Stromal cell of bone marrow (primary cell): ENCODE measurements around the gene SLC25A33.

Experiments
- DNase-seq: peaks from one replicate; pipeline ENCODE4 v3.0.0-alpha.2; 2012; ENCODE audit warnings: low read depth

SLC25A33 gene

DNA sequence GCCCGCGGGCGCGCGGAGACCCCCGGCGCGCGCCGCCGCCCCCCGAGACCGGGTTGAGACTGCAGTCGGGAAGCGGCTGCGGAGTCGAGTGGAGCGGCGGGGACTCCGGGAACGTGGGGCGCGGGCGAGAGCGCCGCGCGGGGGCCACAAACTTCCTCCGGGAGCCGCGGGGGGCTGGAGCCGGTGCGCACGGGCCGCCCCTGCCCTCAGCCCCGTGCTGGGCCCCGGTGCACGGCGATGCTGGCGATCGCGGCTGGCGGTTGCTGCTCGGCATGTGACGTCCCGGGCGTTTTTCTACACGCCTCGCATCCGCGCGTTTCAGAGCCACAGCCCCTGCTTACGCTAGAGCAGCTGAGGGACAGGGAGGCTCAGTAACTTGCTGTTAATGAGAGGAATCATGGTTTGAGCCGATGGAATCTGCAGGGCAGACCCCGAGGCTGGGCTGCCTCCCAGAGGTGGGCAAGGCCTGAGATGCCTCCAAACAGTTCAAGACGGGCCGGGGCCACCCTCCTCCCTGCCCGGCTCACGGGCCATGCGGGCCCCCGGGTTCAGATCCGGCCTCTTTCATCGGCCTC, 50.0 kb downstream of the SLC25A33 start:
- DNase-seq: no peak

DNA sequence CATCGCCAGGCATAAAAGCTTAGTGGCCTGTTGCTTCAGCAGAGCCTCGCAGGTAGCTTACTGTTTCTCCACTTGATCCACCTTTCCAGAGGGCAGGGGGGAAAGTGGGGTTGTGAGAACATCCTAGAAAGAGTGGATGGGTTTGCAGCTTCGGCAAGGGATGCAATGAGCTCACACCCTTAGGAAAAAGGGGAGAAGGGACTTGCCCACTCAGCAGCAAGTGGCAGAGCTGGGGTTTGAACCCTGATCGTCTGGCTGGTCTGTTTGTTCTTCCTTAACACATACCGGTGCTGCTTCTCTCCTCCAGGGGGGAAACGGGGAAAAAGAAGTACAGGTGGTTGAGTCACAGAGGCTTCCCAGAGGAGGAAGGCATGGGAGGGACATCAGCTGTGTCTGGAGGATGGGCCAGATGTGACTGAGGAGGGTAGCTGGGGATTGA, 50.5 kb downstream of the SLC25A33 start:
- no peak for DNase-seq

DNA sequence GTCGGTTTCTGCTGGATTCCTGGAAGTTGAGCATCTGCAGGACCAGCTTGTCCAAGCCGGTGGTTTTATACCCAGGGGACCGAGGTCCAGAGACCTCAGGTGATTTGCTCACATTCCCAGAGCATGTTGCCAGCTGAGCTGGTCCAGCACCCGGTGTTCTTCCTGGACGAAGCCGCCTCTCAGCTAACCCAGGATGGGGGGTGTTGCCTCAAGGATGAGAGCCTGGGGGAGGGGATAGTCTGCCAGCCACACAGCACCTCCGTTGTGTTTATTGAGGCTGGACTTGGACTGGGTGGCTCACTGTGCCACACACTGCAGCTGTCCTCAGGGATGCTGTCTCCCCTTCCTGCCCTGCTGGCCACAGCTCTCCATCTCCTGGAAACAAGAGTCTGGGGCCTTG, 50.9 kb downstream of the SLC25A33 start:
- no peak for DNase-seq

DNA sequence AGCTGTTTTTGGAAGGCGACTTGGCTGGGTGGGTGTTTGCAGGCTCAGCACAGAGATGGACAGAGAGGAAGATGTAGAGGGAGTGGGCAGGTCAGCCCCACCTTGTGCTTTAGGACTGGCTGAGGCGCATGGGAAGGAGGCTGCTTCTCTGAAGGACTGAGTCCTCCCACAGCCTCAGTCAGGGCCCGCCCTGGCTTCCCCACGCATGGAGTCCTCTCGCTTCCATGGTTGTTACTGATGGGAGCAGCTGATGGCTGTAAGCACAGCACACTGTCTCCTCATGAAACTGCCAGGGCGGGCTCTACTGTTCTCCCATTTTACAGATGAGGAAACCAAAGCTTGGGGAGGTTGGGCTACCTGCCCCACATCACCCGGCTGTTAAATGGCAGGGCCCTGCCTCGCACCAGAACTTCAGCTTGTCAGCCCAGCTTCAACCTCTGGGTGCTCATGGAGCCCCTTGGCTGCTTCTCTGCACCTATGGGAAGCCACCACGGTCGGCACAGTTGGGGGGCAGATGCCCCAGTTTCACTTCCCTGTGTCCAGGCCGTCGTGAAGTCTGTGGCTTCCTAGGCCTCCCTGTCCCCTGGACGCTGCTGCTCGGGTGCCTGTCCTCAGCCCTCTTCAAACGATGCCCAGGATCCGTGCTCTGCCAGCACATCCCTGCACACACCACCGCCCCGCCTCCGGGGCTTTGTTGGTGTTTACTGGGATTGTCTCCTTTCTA, 51.8 kb downstream of the SLC25A33 start:
- DNase-seq: no peak

DNA sequence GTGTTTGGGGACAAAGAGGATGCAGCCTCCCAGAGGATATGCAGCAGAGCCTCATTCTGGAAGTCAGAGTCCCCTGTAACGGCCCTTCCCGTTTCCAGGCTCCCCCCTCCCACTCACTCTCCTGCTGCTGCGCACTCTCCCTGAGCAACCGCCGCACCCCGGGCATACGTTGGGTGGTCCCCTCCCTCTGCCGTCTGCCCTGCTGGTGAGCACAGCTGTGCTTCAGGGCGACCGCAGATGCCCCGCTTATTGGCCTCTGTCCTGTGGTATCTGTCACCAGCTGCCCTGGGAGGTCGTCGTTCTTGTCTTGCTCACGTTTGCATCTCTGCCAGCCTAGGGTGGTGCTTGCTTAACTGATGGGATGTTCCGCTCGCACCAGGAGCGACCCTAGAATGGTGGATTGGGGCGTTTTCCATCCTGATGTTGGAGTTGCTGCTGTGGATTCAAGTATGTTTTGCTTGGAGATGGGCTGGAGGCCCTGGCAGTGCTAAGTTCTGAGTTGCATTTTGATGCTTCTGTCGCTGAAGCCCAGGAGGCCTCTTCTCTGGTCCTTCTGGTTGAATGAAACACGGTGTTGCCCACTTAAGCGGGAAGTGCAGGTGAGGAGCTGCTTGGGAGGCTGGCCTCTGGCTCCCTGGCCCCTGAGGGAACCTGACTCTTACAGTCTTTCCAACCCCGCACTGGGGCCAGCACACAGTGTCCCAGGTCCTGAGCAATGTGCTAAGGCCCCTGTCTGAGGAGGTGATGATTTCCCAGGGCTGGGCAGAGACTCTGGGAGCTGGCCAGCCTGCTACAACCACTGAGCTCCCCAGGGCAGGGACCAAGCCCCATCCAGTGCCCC, 52.6 kb downstream of the SLC25A33 start:
- DNase-seq: no peak

DNA sequence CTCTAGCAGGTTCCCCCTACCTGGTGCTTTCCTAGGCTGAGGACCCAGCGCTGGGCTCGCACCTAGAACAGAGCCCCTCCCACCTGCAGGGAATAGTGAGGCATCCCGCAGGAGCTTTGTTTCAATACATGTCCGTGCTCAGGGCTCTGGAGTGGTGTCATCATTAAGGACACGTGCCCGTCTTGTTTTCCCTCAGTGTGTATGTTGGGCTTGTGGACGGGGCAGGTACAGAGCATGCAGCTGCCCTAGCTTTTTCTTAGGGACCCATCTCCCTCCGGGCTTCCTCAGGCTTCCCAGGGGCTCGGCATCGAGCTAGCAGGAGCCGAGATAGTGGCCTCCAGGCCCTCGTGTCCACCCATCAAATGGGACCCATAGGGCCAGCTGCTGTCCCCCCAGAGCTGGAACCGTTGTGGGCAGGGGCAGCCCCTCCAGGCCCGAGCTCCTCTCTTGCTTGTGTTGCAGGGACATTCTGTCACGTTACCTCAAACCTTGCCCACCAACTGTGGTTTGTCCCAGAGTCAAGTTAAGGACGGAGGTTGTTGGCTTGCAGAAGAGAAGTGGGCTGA, 53.3 kb downstream of the SLC25A33 start:
- no peak for DNase-seq

DNA sequence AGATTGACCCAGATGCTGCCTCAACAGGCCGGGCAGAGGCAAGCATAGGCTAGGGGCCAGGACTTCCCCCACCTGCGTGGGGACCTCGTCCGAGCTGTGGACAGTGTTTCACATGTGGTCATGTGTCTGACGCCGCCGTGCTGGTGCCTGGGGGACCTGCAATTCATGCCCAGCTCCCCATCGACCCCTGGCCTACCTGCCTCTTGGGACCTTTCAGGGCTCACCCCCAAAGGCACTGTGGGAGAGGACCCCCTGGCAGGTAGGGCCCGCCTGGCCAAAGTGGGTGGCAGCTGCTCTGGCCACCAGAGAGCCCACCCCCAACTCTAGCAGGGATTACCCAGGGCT, 53.9 kb downstream of the SLC25A33 start:
- no peak for DNase-seq

DNA sequence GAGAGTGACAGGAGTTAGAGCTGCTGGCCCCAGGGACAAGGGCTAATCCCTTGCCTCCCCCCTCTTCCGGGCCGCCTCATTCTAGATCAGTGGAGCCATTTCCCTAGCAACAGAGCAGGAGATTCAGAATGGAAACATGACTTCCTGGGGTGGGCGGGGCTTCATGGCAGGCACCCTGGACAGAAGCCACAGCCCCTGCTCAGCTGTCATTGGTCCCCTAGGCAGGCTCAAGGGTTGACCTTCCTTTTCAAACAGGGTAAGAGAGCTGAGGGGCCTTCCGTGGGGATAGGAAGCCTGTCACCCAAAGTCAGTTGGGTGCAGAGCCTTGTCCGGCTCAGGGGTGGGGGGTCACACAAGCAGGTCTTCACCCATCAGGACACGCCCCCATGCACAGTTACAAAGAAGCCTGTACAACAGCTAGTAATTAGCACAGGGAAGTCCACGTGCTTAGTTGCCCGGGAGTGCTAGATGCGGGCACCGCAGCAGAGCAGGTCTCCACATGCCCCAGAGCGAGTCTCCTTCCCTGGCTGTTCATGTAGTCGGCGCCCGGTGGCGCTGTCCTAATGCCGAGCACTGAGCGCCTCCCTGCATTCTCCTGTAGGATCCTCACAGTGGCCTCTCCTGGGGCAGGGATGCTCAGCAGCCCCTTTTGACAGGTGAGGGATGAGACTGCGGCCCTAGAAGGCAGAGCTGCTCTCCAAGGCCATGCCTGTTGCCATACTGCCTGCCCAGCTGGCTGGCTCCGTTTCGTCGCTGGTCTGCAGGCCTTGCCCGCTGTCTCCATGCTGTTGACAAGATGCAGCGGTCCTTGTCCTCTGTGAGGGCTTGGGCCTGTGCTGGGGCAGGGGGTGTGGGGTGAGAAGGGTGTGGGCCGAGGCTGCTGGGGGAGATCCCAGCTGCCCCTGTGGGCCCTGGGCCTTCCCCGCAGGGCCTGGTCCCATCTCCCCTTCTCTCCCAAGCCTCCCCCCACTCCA, 54.5 kb downstream of the SLC25A33 start:
- peak; percentile 36 for DNase-seq

DNA sequence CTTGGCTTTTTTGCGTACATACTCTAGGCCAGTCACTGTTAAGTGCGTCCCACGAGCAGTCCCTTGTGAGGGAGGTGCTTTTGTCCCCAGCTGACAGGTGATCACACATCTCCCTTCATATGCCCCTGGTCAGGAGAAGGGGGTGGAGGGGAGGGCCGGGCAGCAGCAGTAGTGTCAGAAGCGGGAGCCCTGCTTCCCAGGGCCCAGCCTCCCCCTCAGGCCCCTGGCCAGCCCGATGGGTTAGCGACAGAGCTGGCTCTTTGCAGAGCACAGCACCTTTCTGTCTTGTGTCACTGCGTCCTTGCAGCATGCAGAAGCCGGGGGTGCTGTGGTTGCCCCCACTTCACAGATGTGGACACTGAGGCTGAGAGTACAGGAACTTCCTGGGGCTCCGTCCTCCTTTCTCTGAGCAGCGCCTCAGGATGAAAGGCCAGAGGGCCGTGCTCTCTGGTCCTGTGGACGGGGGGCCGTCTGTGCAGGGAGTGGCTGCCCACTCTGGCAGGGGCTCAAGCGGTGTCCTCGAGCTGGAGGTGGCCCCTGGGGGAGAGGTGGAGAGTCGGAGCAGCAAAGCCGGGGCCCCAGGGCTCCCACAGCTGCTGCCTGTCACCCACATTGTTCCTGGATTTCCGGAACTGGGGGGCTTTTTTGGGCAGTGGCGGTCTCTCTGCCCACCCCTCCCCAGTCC, 55.3 kb downstream of the SLC25A33 start:
- DNase-seq: no peak

DNA sequence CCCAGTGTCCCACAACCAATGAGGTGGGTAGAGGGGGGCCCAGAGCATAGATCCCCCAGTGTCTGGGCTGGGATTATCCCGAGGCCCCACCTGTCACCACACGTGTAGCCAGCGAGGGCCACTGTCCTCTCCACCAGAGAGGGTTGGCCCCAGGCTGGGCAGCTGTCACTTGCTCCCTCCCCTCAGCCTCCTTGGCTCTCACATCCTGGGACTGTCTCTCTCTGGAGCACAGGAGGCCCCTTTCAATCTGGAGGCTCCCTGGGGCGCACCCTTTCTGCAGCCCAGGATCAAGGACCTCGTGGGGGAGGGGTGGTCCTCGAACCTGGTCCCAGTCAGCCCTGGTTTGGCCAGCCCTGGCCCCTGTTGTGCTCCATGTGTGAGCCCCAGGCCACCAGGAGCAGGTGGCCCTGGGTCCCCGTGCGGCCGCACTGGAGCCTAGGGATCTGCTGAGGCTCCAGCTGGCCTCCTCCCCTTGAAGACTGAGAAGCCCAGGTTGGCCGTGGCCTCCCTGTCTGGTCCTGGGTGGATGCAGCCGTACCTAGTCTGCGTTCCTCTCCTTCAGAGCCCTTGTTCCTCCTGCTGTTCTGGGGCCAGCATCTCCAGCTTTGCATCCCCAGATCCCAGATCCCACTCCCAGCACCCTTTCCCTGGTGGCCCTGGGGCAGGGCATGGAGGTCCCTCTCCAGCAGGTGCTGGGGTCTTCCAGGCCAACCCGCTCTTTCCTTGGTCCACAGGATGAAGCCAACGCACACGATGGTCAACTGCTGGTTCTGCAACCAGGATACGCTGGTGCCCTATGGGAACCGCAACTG, 56.1 kb downstream of the SLC25A33 start:
- no peak for DNase-seq

DNA sequence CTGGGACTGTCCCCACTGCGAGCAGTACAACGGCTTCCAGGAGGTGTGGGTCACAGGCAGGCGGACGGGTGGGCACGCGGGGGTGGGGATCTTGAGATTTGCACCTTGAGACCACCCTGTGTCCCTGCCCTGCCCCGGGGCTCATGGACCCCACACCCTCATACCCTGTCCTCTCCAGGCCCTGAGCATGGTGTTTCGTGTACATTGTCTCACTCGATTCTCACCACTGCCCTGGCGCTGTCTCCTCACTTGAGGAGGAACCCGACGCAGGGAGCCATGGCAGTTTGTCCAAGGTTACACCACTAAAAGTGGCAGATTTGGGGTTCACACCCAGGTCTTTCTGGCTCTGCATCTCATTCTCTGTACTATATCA, 56.7 kb downstream of the SLC25A33 start:
- DNase-seq: no peak

DNA sequence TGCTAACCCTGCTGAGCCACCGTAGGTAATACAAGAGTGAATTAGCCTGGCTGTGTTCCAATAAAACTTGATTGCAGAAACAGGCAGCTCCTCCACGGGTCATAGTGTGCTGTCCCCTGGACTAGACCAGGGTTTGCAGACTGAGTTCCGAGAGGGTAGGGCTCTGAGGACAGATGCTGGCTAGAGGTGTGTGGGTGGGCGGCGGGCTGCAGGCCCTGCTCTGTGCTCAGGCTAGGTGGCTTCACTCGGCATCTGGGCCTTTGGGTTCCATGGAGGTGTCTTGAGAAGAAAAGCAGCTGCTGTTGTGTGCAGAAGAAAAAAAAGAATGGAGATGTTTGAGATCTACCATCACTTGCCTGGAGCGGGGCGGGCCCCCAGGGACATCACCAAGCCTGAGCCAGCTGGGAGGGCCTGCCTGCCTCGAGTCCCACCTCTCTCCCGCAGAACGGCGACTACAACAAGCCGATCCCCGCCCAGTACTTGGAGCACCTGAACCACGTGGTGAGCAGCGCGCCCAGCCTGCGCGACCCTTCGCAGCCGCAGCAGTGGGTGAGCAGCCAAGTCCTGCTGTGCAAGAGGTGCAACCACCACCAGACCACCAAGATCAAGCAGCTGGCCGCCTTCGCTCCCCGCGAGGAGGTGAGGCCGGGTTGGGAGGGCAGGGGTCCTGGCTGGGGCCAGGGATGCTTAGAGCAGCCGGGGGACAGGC, 57.3 kb downstream of the SLC25A33 start:
- no peak for DNase-seq

DNA sequence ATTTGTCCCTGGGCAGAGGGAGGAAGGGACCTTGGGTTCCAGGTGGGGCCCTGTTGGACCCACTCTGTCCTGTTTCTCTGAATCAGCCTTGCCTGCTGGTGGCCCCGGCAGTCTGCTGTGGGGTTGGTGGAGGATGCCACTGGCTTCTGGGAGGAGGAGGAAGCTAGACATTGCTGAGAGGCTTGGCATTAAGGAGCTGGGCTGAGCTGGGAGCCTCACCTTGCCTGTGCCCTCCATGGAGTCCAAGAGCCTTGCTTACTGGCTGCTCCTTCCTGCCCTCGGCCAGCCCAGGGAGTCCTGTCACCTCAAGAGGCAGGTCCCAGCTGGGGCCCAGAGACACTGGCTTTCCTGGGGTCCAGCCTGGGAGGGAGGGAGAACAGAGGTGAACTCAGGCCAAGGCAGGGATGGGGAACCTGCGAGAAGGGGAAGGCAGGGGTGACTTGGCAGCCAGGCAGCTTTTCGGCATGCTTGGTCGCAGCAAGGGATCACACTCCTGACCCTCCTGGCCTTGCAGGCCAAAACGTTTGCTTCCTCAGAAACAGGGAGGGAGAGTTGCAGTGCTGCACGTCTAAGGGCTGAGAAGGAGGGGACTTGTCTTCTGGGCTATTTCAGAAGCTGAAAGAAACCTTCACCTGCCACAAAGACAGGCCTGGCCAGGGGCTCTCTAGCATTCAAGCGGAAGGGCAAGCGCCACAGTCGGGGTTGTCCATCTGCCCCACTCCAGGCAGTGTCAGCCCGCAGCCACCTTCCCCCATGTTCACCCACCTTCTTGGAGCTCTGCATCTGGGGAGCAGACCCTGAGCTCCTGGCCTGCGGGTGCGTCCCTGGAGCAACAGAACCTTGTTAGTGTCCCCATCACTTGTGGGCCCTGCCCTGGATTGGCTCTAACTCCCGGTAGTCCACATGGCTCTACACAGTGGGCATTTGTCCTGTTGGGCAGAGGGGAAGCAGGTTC, 58.4 kb downstream of the SLC25A33 start:
- DNase-seq: no peak

DNA sequence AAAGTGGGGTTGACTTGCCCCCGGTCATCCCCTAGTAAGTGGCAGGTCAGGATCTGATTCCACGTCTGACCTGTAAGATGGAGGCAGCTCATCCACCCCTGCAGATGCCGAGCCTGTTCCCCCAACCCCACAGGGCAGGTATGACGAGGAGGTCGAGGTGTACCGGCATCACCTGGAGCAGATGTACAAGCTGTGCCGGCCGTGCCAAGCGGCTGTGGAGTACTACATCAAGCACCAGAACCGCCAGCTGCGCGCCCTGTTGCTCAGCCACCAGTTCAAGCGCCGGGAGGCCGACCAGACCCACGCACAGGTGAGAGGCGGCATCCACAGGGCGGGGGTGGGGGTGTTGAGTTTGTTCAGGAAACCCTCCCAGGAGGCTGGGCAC, 59.0 kb downstream of the SLC25A33 start:
- DNase-seq: no peak

DNA sequence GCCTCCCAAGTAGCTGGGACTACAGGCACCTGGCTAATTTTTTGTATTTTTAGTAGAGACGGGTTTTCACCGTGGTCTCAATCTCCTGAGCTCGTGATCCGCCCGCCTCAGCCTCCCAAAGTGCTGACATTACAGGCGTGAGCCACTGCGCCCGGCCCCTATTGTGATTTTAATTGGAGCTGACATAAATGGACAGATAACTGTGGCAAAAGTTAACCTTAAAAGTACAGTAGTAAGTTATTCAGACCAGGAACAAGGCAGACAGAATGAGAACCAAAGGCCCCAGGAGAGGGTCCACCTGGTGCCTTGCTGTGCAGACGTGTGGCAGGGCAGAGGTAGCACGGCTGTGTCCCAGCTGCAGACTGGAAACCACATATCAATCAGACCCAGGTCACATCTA, 60.5 kb downstream of the SLC25A33 start:
- DNase-seq: no peak

DNA sequence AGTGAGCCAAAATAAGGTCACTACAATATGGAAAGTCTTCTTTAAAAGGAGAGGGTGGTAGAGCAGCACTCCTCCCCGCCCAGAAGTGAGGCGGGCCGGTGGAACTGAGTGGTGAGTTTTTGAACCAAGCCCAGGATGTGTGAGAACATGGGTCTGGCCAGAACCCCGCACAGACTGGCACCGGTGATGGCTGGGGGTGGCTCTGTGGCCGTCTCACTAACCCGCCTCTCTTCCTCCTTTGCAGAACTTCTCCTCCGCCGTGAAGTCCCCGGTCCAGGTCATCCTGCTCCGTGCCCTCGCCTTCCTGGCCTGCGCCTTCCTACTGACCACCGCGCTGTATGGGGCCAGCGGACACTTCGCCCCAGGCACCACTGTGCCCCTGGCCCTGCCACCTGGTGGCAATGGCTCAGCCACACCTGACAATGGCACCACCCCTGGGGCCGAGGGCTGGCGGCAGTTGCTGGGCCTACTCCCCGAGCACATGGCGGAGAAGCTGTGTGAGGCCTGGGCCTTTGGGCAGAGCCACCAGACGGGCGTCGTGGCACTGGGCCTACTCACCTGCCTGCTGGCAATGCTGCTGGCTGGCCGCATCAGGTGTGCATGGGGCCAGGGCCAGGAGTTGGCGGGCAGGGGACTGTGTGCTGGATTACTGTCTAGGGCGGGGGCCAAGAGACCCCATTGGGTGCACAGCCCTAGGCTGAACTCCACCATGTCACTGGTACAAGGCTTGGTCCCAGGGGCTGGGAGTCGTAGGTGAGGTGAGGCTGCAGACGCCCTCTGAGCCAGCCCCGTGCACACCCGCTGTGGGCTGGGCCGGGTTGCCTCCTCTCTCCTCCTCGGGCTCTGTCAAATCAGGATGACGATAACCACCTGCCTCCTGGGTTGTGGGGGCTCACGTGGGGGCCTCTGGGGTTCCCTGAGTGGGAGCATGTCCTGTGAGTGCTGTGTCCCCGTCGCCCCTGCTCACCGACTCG, 61.9 kb downstream of the SLC25A33 start:
- no peak for DNase-seq
